ENCODE measurements around the gene SERPINA6. TPM values are rescaled to one million over a fixed set of nuclear protein-coding genes. Genes with fewer than 3 reads are reported as not detected.
A peak's percentile ranks its signal among the peaks of the same experiment; 100 is the strongest.

SERPINA6 gene
- total and polyA plus RNA-seq, 5 experiments from 2014 or later: not detected

GRCh38 chr14:94331462-94331861 lies 8.3 kb upstream of the SERPINA6 start:
- H3K9me3 Mint-ChIP-seq: peaks cover 0 to 10% (median 0%) of the 10 kb centered on the region in 9 donors
- H3K4me1 Mint-ChIP-seq: no peaks in the 10 kb centered on the region
- peaks cover 0 to 9% (median 0%) of the 10 kb centered on the region in 3 donors for H3K36me3 Mint-ChIP-seq
- no peak for DNase-seq
- no peak overlapping the region for H3K4me3 Mint-ChIP-seq
- ATAC-seq: no peak
- POLR2A ChIA-PET: no interaction called here
- peak overlapping the region in 1 of 10 donors; percentile 36 for H3K27ac Mint-ChIP-seq
- H3K27me3 Mint-ChIP-seq: peaks cover 2 to 37% (median 9%) of the 10 kb centered on the region in 5 donors

GRCh38 chr14:94330857-94331256 lies 7.7 kb upstream of the SERPINA6 start:
- H3K36me3 Mint-ChIP-seq: peaks cover 0 to 9% (median 0%) of the 10 kb centered on the region in 3 donors
- H3K4me3 Mint-ChIP-seq: no peak overlapping the region
- POLR2A ChIA-PET: no interaction called here
- no peak overlapping the region for H3K27ac Mint-ChIP-seq
- ATAC-seq: no peak
- H3K9me3 Mint-ChIP-seq: peaks cover 0 to 10% (median 0%) of the 10 kb centered on the region in 9 donors
- DNase-seq: no peak
- no peaks in the 10 kb centered on the region for H3K4me1 Mint-ChIP-seq
- H3K27me3 Mint-ChIP-seq: peaks cover 2 to 41% (median 8%) of the 10 kb centered on the region in 5 donors

GRCh38 chr14:94330432-94330831 lies 7.3 kb upstream of the SERPINA6 start:
- no peak overlapping the region for H3K4me3 Mint-ChIP-seq
- H3K36me3 Mint-ChIP-seq: peaks cover 0 to 9% (median 0%) of the 10 kb centered on the region in 3 donors
- DNase-seq (no peak), ATAC-seq (no peak)
- no peak overlapping the region for H3K27ac Mint-ChIP-seq
- no peaks in the 10 kb centered on the region for H3K4me1 Mint-ChIP-seq
- H3K27me3 Mint-ChIP-seq: peaks cover 3 to 40% (median 10%) of the 10 kb centered on the region in 5 donors
- peaks cover 0 to 10% (median 0%) of the 10 kb centered on the region in 9 donors for H3K9me3 Mint-ChIP-seq
- POLR2A ChIA-PET: no interaction called here

GRCh38 chr14:94329857-94330256 lies 6.7 kb upstream of the SERPINA6 start:
- POLR2A ChIA-PET: no interaction called here
- H3K27ac Mint-ChIP-seq: no peak overlapping the region
- H3K4me1 Mint-ChIP-seq: no peaks in the 10 kb centered on the region
- no peak for DNase-seq
- peaks cover 0 to 9% (median 0%) of the 10 kb centered on the region in 3 donors for H3K36me3 Mint-ChIP-seq
- ATAC-seq: no peak
- peaks cover 0 to 10% (median 0%) of the 10 kb centered on the region in 9 donors for H3K9me3 Mint-ChIP-seq
- H3K4me3 Mint-ChIP-seq: no peak overlapping the region
- peaks cover 3 to 34% (median 10%) of the 10 kb centered on the region in 5 donors for H3K27me3 Mint-ChIP-seq

GRCh38 chr14:94328196-94328595 lies 5.1 kb upstream of the SERPINA6 start:
- POLR2A ChIA-PET: no interaction called here
- Mint-ChIP-seq H3K36me3 (peaks cover 0 to 9% (median 0%) of the 10 kb centered on the region in 3 donors), H3K4me1 (no peaks in the 10 kb centered on the region), H3K9me3 (peaks cover 0 to 10% (median 0%) of the 10 kb centered on the region in 9 donors), H3K4me3 (no peak overlapping the region), H3K27me3 (peaks cover 3 to 21% (median 4%) of the 10 kb centered on the region in 5 donors), H3K27ac (no peak overlapping the region)
- DNase-seq (no peak), ATAC-seq (no peak)

GRCh38 chr14:94321421-94322271 lies 1.5 kb downstream of the SERPINA6 start:
- no peak for DNase-seq
- no peak for ATAC-seq
- POLR2A ChIA-PET: no interaction called here

GRCh38 chr14:94320243-94320642 lies 2.9 kb downstream of the SERPINA6 start:
- no peak for ATAC-seq
- H3K9me3 Mint-ChIP-seq: peaks cover 0 to 10% (median 3%) of the 10 kb centered on the region in 9 donors
- H3K4me1 Mint-ChIP-seq: no peaks in the 10 kb centered on the region
- no peak overlapping the region for H3K4me3 Mint-ChIP-seq
- POLR2A ChIA-PET: no interaction called here
- no peak overlapping the region for H3K27ac Mint-ChIP-seq
- H3K36me3 Mint-ChIP-seq: peaks cover 0 to 6% (median 0%) of the 10 kb centered on the region in 3 donors
- no peak for DNase-seq
- peaks cover 0 to 9% (median 2%) of the 10 kb centered on the region in 5 donors for H3K27me3 Mint-ChIP-seq

More at GRCh38 chr14:94321421-94322271, 1.5 kb downstream of the SERPINA6 start:
- H3K36me3 Mint-ChIP-seq: peaks cover 0 to 6% (median 0%) of the 10 kb centered on the region in 3 donors
- peaks cover 3 to 11% (median 5%) of the 10 kb centered on the region in 5 donors for H3K27me3 Mint-ChIP-seq
- H3K4me1 Mint-ChIP-seq: no peaks in the 10 kb centered on the region
- peaks cover 0 to 7% (median 2%) of the 10 kb centered on the region in 9 donors for H3K9me3 Mint-ChIP-seq
- H3K27ac Mint-ChIP-seq: no peak overlapping the region
- H3K4me3 Mint-ChIP-seq: no peak overlapping the region

- Mint-ChIP-seq H3K36me3 (peaks cover 0 to 6% (median 0%) of the 10 kb centered on the region in 3 donors), H3K4me3 (no peak overlapping the region), H3K27ac (no peak overlapping the region), H3K4me1 (no peaks in the 10 kb centered on the region), H3K27me3 (peaks cover 0 to 15% (median under 1%) of the 10 kb centered on the region in 5 donors), H3K9me3 (peaks cover 0 to 14% (median 7%) of the 10 kb centered on the region in 9 donors)
- DNase-seq: no peak
- POLR2A ChIA-PET: no interaction called here
- ATAC-seq: no peak
These were observed 5.9 kb downstream of the SERPINA6 start for GRCh38 chr14:94317259-94317658.

- H3K27me3 Mint-ChIP-seq: peaks cover 0 to 13% (median 3%) of the 10 kb centered on the region in 5 donors
- no peak overlapping the region for H3K27ac Mint-ChIP-seq
- ATAC-seq (no peak), DNase-seq (no peak)
- H3K4me1 Mint-ChIP-seq: no peaks in the 10 kb centered on the region
- peaks cover 0 to 6% (median 0%) of the 10 kb centered on the region in 3 donors for H3K36me3 Mint-ChIP-seq
- POLR2A ChIA-PET: no interaction called here
- H3K9me3 Mint-ChIP-seq: peaks cover 0 to 14% (median 7%) of the 10 kb centered on the region in 9 donors
- H3K4me3 Mint-ChIP-seq: no peak overlapping the region
These were observed 6.4 kb downstream of the SERPINA6 start for GRCh38 chr14:94316692-94317091.

GRCh38 chr14:94314890-94315289 lies 8.2 kb downstream of the SERPINA6 start:
- H3K27me3 Mint-ChIP-seq: peaks cover 0 to 8% (median 2%) of the 10 kb centered on the region in 5 donors
- H3K4me3 Mint-ChIP-seq: no peak overlapping the region
- peaks cover 0 to 14% (median 7%) of the 10 kb centered on the region in 9 donors for H3K9me3 Mint-ChIP-seq
- ATAC-seq (no peak), DNase-seq (no peak)
- peaks cover 0 to 6% (median 0%) of the 10 kb centered on the region in 3 donors for H3K36me3 Mint-ChIP-seq
- H3K27ac Mint-ChIP-seq: no peak overlapping the region
- POLR2A ChIA-PET: no interaction called here
- H3K4me1 Mint-ChIP-seq: no peaks in the 10 kb centered on the region

GRCh38 chr14:94313991-94314655 lies 9.0 kb downstream of the SERPINA6 start:
- H3K27me3 Mint-ChIP-seq: peaks cover 0 to 8% (median 2%) of the 10 kb centered on the region in 5 donors
- peaks cover 0 to 8% (median 0%) of the 10 kb centered on the region in 3 donors for H3K36me3 Mint-ChIP-seq
- POLR2A ChIA-PET: no interaction called here
- no peak overlapping the region for H3K4me3 Mint-ChIP-seq
- H3K9me3 Mint-ChIP-seq: peaks cover 0 to 17% (median 5%) of the 10 kb centered on the region in 9 donors
- DNase-seq: no peak
- no peaks in the 10 kb centered on the region for H3K4me1 Mint-ChIP-seq
- no peak overlapping the region for H3K27ac Mint-ChIP-seq
- no peak for ATAC-seq

- peaks cover 0 to 18% (median 0%) of the 10 kb centered on the region in 3 donors for H3K36me3 Mint-ChIP-seq
- no peak overlapping the region for H3K4me3 Mint-ChIP-seq
- DNase-seq: no peak
- H3K9me3 Mint-ChIP-seq: peaks cover 6 to 31% (median 13%) of the 10 kb centered on the region in 9 donors
- ATAC-seq: no peak
- POLR2A ChIA-PET: no interaction called here
- H3K27ac Mint-ChIP-seq: no peak overlapping the region
- H3K27me3 Mint-ChIP-seq: peaks cover 3 to 20% (median 14%) of the 10 kb centered on the region in 5 donors
- no peaks in the 10 kb centered on the region for H3K4me1 Mint-ChIP-seq
These were observed 10.5 kb downstream of the SERPINA6 start for GRCh38 chr14:94312481-94313246.

All from naive thymus-derived CD8-positive, alpha-beta T cell (primary cell).